ENCODE measurements around the gene IGLL1. TPM values are rescaled to one million over a fixed set of nuclear protein-coding genes. Genes with fewer than 3 reads are reported as not detected.
"Not testable (repeated sequence)": the region's sequence is repeated elsewhere in the genome, so short reads cannot be mapped to it uniquely, and the experiment has no call there.

IGLL1 gene
- polyA plus RNA-seq, 1 donor (not counting 4 experiments of a cell fraction or from before 2014, with no cell fraction given), result not detected

- Histone ChIP-seq H3K79me2 (ENCODE audit: control insufficient read depth, insufficient read depth, low read length) (no peaks in the 10 kb centered on the region), H3K27me3 (ENCODE audit: control insufficient read depth, extremely low read depth, insufficient read depth, low read length) (no peaks in the 10 kb centered on the region), H4K20me1 (ENCODE audit: control insufficient read depth, extremely low read depth, insufficient read depth, low read length) (no peaks in the 10 kb centered on the region), H3K4me3 (ENCODE audit: control insufficient read depth in 2 of 3, extremely low read depth in 1 of 3, insufficient read depth in 2 of 3, low read depth in 1 of 3, low read length in 3 of 3) (no peak overlapping the region), H3K27ac (ENCODE audit: control insufficient read depth, insufficient read depth, low read length) (no peak overlapping the region), H3K36me3 (ENCODE audit: control insufficient read depth in 2 of 2, extremely low read depth in 1 of 2, insufficient read depth in 2 of 2, low read length in 2 of 2) (no peaks in the 10 kb centered on the region), H3K9me3 (ENCODE audit: control insufficient read depth, low read depth, low read length) (no peaks in the 10 kb centered on the region), H3K9ac (ENCODE audit: control insufficient read depth, extremely low read depth, insufficient read depth, low read length) (no peak overlapping the region), H2AFZ (ENCODE audit: control insufficient read depth, low read length) (no peak overlapping the region), H3K4me1 (ENCODE audit: control insufficient read depth, extremely low read depth, insufficient read depth, low read length) (no peaks in the 10 kb centered on the region), H3K4me2 (ENCODE audit: control insufficient read depth, extremely low read depth, insufficient read depth, low read depth, low read length) (no peak overlapping the region), H3K9me1 (ENCODE audit: control insufficient read depth, extremely low read depth, insufficient read depth, low read length) (no peaks in the 10 kb centered on the region)
- dilution Hi-C loops (cut with MboI; ENCODE audit: extremely low pct_ligation_motif_present, low sequenced_read_pairs), result no loop called here
- no peak for FAIRE-seq
- no peak for TF ChIP-seq EZH2 (IDR thresholded peaks at IDR 0.05; ENCODE audit: low read length)
- no peak for TF ChIP-seq CTCF (optimal IDR thresholded peaks at IDR 0.05 in 1 of 3, IDR thresholded peaks at IDR 0.05 in 1 of 3, conservative IDR thresholded peaks at IDR 0.05 in 1 of 3; ENCODE audit: extremely low read depth in 1 of 3, insufficient read depth in 2 of 3, low read length in 3 of 3)
- DNase-seq (ENCODE audit: low read depth, low spot score), result no peak
Measured at GRCh38 chr22:23537416-23537815, 42.7 kb downstream of the IGLL1 start.

- no peaks in the 10 kb centered on the region for H3K9me1 ChIP-seq (ENCODE audit: control insufficient read depth, extremely low read depth, insufficient read depth, low read length)
- H3K4me1 ChIP-seq (ENCODE audit: control insufficient read depth, extremely low read depth, insufficient read depth, low read length), result no peaks in the 10 kb centered on the region
- H3K36me3 ChIP-seq (ENCODE audit: control insufficient read depth in 2 of 2, extremely low read depth in 1 of 2, insufficient read depth in 2 of 2, low read length in 2 of 2), result no peaks in the 10 kb centered on the region
- H3K9me3 ChIP-seq (ENCODE audit: control insufficient read depth, low read depth, low read length), result no peaks in the 10 kb centered on the region
- dilution Hi-C loops (cut with MboI; ENCODE audit: extremely low pct_ligation_motif_present, low sequenced_read_pairs), result no loop called here
- H4K20me1 ChIP-seq (ENCODE audit: control insufficient read depth, extremely low read depth, insufficient read depth, low read length), result no peaks in the 10 kb centered on the region
- no peak overlapping the region for H3K4me2 ChIP-seq (ENCODE audit: control insufficient read depth, extremely low read depth, insufficient read depth, low read depth, low read length)
- H3K9ac ChIP-seq (ENCODE audit: control insufficient read depth, extremely low read depth, insufficient read depth, low read length), result no peak overlapping the region
- H3K4me3 ChIP-seq (ENCODE audit: control insufficient read depth in 2 of 3, extremely low read depth in 1 of 3, insufficient read depth in 2 of 3, low read depth in 1 of 3, low read length in 3 of 3), result no peak overlapping the region
- TF ChIP-seq CTCF (optimal IDR thresholded peaks at IDR 0.05 in 1 of 3, IDR thresholded peaks at IDR 0.05 in 1 of 3, conservative IDR thresholded peaks at IDR 0.05 in 1 of 3; ENCODE audit: extremely low read depth in 1 of 3, insufficient read depth in 2 of 3, low read length in 3 of 3), result no peak
- H2AFZ ChIP-seq (ENCODE audit: control insufficient read depth, low read length), result no peak overlapping the region
- H3K27ac ChIP-seq (ENCODE audit: control insufficient read depth, insufficient read depth, low read length), result no peak overlapping the region
- H3K79me2 ChIP-seq (ENCODE audit: control insufficient read depth, insufficient read depth, low read length), result no peaks in the 10 kb centered on the region
- DNase-seq (ENCODE audit: low read depth, low spot score), result no peak
- no peak for FAIRE-seq
- H3K27me3 ChIP-seq (ENCODE audit: control insufficient read depth, extremely low read depth, insufficient read depth, low read length), result no peaks in the 10 kb centered on the region
Measured at GRCh38 chr22:23536821-23537345, 43.2 kb downstream of the IGLL1 start.

GRCh38 chr22:23535790-23536661, 44.1 kb downstream of the IGLL1 start:
- DNase-seq (ENCODE audit: low read depth, low spot score); H3K9me1 ChIP-seq (ENCODE audit: control insufficient read depth, extremely low read depth, insufficient read depth, low read length); H3K79me2 ChIP-seq (ENCODE audit: control insufficient read depth, insufficient read depth, low read length); H3K36me3 ChIP-seq (ENCODE audit: control insufficient read depth in 2 of 2, extremely low read depth in 1 of 2, insufficient read depth in 2 of 2, low read length in 2 of 2); H3K9me3 ChIP-seq (ENCODE audit: control insufficient read depth, low read depth, low read length); H3K9ac ChIP-seq (ENCODE audit: control insufficient read depth, extremely low read depth, insufficient read depth, low read length); H3K4me2 ChIP-seq (ENCODE audit: control insufficient read depth, extremely low read depth, insufficient read depth, low read depth, low read length); dilution Hi-C loops (cut with MboI; ENCODE audit: extremely low pct_ligation_motif_present, low sequenced_read_pairs); FAIRE-seq; H3K27me3 ChIP-seq (ENCODE audit: control insufficient read depth, extremely low read depth, insufficient read depth, low read length); H4K20me1 ChIP-seq (ENCODE audit: control insufficient read depth, extremely low read depth, insufficient read depth, low read length); H3K4me3 ChIP-seq (ENCODE audit: control insufficient read depth in 2 of 3, extremely low read depth in 1 of 3, insufficient read depth in 2 of 3, low read depth in 1 of 3, low read length in 3 of 3); H3K4me1 ChIP-seq (ENCODE audit: control insufficient read depth, extremely low read depth, insufficient read depth, low read length); H2AFZ ChIP-seq (ENCODE audit: control insufficient read depth, low read length); H3K27ac ChIP-seq (ENCODE audit: control insufficient read depth, insufficient read depth, low read length): not testable (repeated sequence)
